Cardiac muscle cell (in vitro differentiated cells and primary cell): ENCODE results near the gene HPGDS. TPM values are rescaled to one million over a fixed set of nuclear protein-coding genes. Genes with fewer than 3 reads are reported as not detected.

Experiments
- DNase-seq, 2 donors: peaks; one replicate each; pipeline versions ENCODE4 v3.0.0 to v3.0.0-alpha.2; 2010 to 2017; ENCODE audit warnings: low read depth in 1 of 2, low spot score in 1 of 2
- H3K27ac ChIP-seq: fragments of 200-600 bp; sonication (generic); 2 replicates; pipeline ENCODE4 v1.5.1; 2016
- H3K27me3 ChIP-seq: fragments of 200-600 bp; sonication (generic); 2 replicates; pipeline ENCODE4 v1.6.0; 2016; ENCODE audit warnings: control low read depth
- H3K36me3 ChIP-seq: fragments of 200-600 bp; sonication (generic); 2 replicates; pipeline ENCODE4 v1.5.1; 2016; ENCODE audit warnings: control low read depth
- H3K4me1 ChIP-seq: fragments of 200-600 bp; sonication (generic); 2 replicates; pipeline ENCODE4 v1.8.1; 2017; ENCODE audit warnings: low read depth, mild to moderate bottlenecking, mixed run types
- H3K4me3 ChIP-seq: fragments of 200-600 bp; sonication (generic); 2 replicates; pipeline ENCODE4 v1.5.1; 2016; ENCODE audit warnings: mild to moderate bottlenecking
- H3K9me3 ChIP-seq: fragments of 200-600 bp; sonication (generic); 2 replicates; pipeline ENCODE4 v1.5.1; 2017; ENCODE audit warnings: low read depth, mild to moderate bottlenecking, control low read depth
- polyA plus RNA-seq: library from polyadenylated mRNA; unstranded; fragments of >200 nt; fragmentation: Nextera tagmentation; extraction: Ambion mirVana; gene quantifications from 2 replicates; pipeline ENCODE4 v1.2.1, GENCODE V29; 2016
- total RNA-seq: library from RNA; depleted of rRNA; stranded (reverse); fragments of >200 nt; gene quantifications from 2 replicates; pipeline ENCODE4 v1.2.3, GENCODE V29; 2016
- TF ChIP-seq, protein P1 (sequence below): IDR thresholded peaks from 2 replicates; pipeline ENCODE4 v1.5.1; 2012; ENCODE audit warnings: low read depth, mild to moderate bottlenecking, low read length

Gene HPGDS
- total and polyA plus RNA-seq, 2 experiments from 2014 or later, result not detected

DNA sequence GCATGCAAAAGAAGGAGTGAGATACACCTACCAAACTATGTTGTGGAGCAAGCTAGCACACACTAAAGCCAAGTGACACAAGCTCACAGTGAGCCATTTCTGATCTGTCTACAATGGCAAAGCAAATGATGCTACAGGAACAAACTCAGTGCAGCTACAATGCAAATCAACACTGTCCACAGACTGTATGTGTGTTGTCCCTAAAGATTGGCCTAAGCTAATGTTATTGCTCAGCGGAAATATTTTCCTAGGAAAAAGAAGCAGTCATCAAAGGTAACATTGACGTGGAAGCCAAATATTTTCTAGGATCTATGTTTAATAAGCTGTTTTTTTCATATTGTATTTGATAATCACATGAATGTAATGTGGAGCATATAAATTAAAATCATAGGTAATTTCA is 34.7 kb upstream of the HPGDS start:
- Histone ChIP-seq H3K27ac (no peak overlapping the region), H3K9me3 (no peaks in the 10 kb centered on the region), H3K27me3 (no peaks in the 10 kb centered on the region), H3K4me1 (no peaks in the 10 kb centered on the region), H3K4me3 (no peak overlapping the region), H3K36me3 (no peaks in the 10 kb centered on the region)
- DNase-seq, result no peak
- TF ChIP-seq, protein P1, sequence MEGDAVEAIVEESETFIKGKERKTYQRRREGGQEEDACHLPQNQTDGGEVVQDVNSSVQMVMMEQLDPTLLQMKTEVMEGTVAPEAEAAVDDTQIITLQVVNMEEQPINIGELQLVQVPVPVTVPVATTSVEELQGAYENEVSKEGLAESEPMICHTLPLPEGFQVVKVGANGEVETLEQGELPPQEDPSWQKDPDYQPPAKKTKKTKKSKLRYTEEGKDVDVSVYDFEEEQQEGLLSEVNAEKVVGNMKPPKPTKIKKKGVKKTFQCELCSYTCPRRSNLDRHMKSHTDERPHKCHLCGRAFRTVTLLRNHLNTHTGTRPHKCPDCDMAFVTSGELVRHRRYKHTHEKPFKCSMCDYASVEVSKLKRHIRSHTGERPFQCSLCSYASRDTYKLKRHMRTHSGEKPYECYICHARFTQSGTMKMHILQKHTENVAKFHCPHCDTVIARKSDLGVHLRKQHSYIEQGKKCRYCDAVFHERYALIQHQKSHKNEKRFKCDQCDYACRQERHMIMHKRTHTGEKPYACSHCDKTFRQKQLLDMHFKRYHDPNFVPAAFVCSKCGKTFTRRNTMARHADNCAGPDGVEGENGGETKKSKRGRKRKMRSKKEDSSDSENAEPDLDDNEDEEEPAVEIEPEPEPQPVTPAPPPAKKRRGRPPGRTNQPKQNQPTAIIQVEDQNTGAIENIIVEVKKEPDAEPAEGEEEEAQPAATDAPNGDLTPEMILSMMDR, result no peak

DNA sequence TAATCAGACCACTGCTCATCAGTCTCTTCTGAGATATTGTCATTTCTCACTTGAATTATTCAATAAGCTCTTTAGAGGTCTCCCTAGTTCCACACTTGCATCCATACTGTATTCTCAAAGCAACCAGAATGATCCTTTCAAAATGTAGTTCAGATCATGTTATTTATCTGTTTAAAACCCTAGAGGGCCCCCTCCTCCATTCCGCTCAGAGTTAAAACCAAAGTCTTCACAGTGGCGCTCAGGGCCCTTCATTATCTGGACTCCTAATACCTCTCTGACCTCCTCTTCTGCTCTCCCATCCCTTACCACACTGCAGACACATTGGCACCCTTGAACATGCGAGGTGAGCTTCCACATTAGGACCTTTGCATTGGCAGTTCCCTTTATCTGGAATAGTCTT is 32.7 kb upstream of the HPGDS start:
- TF ChIP-seq, protein P1, result no peak
- no peaks in the 10 kb centered on the region for H3K9me3 ChIP-seq
- H3K36me3 ChIP-seq, result no peaks in the 10 kb centered on the region
- no peaks in the 10 kb centered on the region for H3K4me1 ChIP-seq
- H3K27ac ChIP-seq, result no peak overlapping the region
- no peak overlapping the region for H3K4me3 ChIP-seq
- DNase-seq, result no peak
- H3K27me3 ChIP-seq, result no peaks in the 10 kb centered on the region

DNA sequence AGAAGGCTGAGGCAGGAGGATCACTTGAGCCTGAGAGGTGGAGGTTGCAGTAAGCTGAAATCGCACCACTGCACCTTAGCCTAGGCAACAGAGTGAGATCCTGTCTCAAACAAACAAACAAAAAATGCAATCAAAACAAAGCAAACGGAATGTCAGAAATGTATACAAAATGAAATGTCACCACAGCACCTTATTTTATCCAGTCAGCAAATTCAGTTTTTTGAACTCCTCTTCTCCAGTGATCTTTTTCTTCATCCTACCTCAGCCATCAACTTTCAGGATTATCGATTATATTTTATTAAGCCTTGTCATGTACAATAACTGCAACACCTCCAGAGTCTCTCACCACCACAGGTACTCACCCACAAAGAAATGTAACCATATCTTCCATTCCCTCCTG is 31.1 kb upstream of the HPGDS start:
- no peak overlapping the region for H3K27ac ChIP-seq
- no peaks in the 10 kb centered on the region for H3K36me3 ChIP-seq
- DNase-seq, result no peak
- TF ChIP-seq, protein P1, result no peak
- H3K27me3 ChIP-seq, result no peaks in the 10 kb centered on the region
- no peak overlapping the region for H3K4me3 ChIP-seq
- no peaks in the 10 kb centered on the region for H3K4me1 ChIP-seq
- H3K9me3 ChIP-seq, result no peaks in the 10 kb centered on the region

DNA sequence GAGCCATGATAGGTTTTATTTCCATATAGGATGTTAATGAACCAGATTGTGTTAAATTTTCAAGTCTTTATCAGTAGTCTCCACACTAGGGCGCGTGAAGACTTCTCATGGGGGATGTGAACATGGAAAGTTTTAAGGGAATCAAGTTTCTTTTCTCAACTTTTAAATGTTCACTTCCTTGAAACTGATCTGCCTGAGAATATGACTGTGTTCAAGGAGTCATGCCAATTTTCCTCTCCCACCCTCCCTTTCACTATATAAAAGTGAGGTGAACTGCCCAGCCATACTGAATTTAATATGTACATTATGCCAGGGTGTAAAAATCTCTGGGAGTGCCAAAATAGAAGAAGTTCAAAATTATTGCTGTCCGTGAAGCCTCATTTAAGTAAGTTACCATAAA is 30.4 kb upstream of the HPGDS start:
- no peak for DNase-seq
- Histone ChIP-seq H3K36me3 (no peaks in the 10 kb centered on the region), H3K27ac (no peak overlapping the region), H3K4me3 (no peak overlapping the region), H3K4me1 (no peaks in the 10 kb centered on the region), H3K27me3 (no peaks in the 10 kb centered on the region), H3K9me3 (no peaks in the 10 kb centered on the region)
- TF ChIP-seq, protein P1, result no peak

DNA sequence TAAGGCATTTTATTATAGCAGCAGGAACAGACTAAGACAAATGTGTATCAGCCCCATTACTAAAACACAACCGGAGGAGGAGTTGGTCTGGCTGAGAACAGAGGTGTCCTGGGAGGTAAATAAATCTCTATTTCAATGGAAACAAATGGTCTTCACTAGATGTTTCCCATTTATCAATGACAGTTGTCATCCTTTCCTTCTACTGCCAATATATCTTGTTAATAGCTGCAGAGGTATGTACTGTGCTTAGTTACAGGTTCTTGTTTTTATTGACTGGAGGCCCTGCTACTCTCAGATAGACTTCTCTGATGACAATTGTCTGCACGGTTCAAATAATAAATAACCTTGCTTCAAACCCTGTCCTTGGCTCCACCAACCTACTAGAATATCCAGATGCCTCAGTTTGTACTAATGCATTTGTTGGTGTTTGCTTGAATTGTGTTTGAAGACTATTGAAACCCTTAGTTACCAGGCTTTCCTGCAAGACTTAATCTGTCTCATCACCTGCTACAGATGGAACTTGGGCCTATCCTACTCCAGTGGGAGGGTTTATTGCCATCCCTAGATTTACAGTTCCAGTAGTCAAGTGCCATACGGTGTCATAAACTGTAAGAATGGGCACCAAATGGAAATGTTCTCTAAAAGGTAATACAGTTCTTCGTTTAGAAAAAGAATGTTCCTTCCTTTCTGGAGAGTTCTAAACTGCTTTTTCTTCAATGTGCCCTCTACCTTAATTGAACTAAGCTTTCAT is 29.8 kb upstream of the HPGDS start:
- DNase-seq, result no peak
- Histone ChIP-seq H3K36me3 (no peaks in the 10 kb centered on the region), H3K9me3 (no peaks in the 10 kb centered on the region), H3K27me3 (no peaks in the 10 kb centered on the region), H3K4me3 (no peak overlapping the region), H3K27ac (no peak overlapping the region), H3K4me1 (no peaks in the 10 kb centered on the region)
- TF ChIP-seq, protein P1, result no peak

DNA sequence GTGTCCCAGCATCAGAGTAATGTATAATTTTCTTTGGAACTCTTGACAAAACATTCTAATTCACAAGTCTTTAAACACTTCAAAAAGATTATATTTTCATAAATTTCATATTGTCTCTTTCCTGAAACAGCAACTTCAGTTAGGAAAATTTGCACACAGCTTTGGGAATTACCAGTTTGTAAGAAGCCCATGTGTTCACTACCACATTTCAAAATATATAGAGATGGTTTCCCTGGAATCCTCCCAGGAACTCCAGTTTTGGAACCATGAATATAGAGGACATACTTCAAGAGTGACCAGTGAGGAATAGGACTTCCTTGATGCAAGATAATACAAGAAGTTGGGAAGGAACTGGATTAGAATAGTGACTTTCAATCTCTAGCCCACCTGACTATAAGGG is 28.7 kb upstream of the HPGDS start:
- no peak for DNase-seq
- Histone ChIP-seq H3K27me3 (no peaks in the 10 kb centered on the region), H3K4me3 (no peak overlapping the region), H3K36me3 (no peaks in the 10 kb centered on the region), H3K27ac (no peak overlapping the region), H3K9me3 (no peaks in the 10 kb centered on the region), H3K4me1 (no peaks in the 10 kb centered on the region)
- TF ChIP-seq, protein P1, result no peak
